Uterus (tissue), 2 donors: ENCODE results near the gene GNB1.

ENCODE experiments used
- CTCF ChIP-seq, 4 experiments: fragments of 200-600 bp in 2 of 4; fragments of 450-650 bp in 2 of 4; sonication (generic) in 2 of 4; IDR thresholded peaks; one replicate each; pipeline ENCODE4 v1.5.1; 2016 to 2019; ENCODE audit warnings: antibody characterized with exemption in 4 of 4, mild to moderate bottlenecking in 2 of 4, moderate library complexity in 1 of 4
- POLR2A ChIP-seq, 2 donors: fragments of 450-650 bp; IDR thresholded peaks; one replicate each; pipeline ENCODE4 v1.6.1; 2016; ENCODE audit warnings: antibody characterized with exemption in 2 of 2, mild to moderate bottlenecking in 1 of 2, moderate library complexity in 1 of 2

GRCh38 chr1:1819762-1820161 lies 71.1 kb downstream of the GNB1 start:
- TF ChIP-seq CTCF (IDR thresholded peaks at IDR 0.05): no peak
- TF ChIP-seq POLR2A (IDR thresholded peaks at IDR 0.05): no peak
